Hippocampal formation (tissue), 2 donors: ENCODE data around the gene KRTAP2-3.
"Not testable (repeated sequence)": the region's sequence is repeated elsewhere in the genome, so short reads cannot be mapped to it uniquely, and the experiment has no call there.

ENCODE experiments used
- DNase-seq, 2 donors: peaks; one replicate each; lab custom pipeline; 2025; lab: John Stamatoyannopoulos, UW

Gene KRTAP2-3

GRCh38 chr17:41060052-41060604, at the start of gene KRTAP2-3:
Gene KRTAP2-3, minus strand, starts transcription at chr17:41060114. Its CDS starts 64 bp downstream, at chr17:41060050.
- no peak for DNase-seq

GRCh38 chr17:41108728-41109386, 48.9 kb upstream of the KRTAP2-3 start:
- DNase-seq = not testable (repeated sequence)

GRCh38 chr17:41107941-41108450, 48.1 kb upstream of the KRTAP2-3 start:
- no peak for DNase-seq

- not testable (repeated sequence) for DNase-seq
Measured at GRCh38 chr17:41105347-41105746, 45.4 kb upstream of the KRTAP2-3 start, which contains the start of gene KRTAP4-9. Gene KRTAP4-9, plus strand, starts transcription at chr17:41105389. Its CDS starts 0 bp downstream, at chr17:41105389.

GRCh38 chr17:41104386-41105038, 44.6 kb upstream of the KRTAP2-3 start:
- DNase-seq = not testable (repeated sequence)

- DNase-seq = no peak
Measured at GRCh38 chr17:41103896-41104295, 44.0 kb upstream of the KRTAP2-3 start.

GRCh38 chr17:41101586-41102259, 41.8 kb upstream of the KRTAP2-3 start, which contains the start of gene KRTAP4-16:
Gene KRTAP4-16, minus strand, starts transcription at chr17:41102209. Its CDS starts 0 bp downstream, at chr17:41102209.
- no peak for DNase-seq

GRCh38 chr17:41099682-41100480, 40.0 kb upstream of the KRTAP2-3 start:
- not testable (repeated sequence) for DNase-seq

GRCh38 chr17:41098481-41098880, 38.6 kb upstream of the KRTAP2-3 start:
- DNase-seq = no peak

GRCh38 chr17:41098042-41098441, 38.1 kb upstream of the KRTAP2-3 start, which contains the start of gene KRTAP4-8:
Gene KRTAP4-8, minus strand, starts transcription at chr17:41098142. Its CDS starts 58 bp downstream, at chr17:41098084.
- DNase-seq = no peak

- no peak for DNase-seq
Measured at GRCh38 chr17:41096055-41096454, 36.1 kb upstream of the KRTAP2-3 start.

- DNase-seq = not testable (repeated sequence)
Measured at GRCh38 chr17:41088760-41089352, 28.9 kb upstream of the KRTAP2-3 start.

GRCh38 chr17:41084100-41084856, 24.4 kb upstream of the KRTAP2-3 start, which contains the start of gene KRTAP4-7:
Gene KRTAP4-7, plus strand, starts transcription at chr17:41084150. Its CDS starts 57 bp downstream, at chr17:41084207.
- DNase-seq = not testable (repeated sequence)

- not testable (repeated sequence) for DNase-seq
Measured at GRCh38 chr17:41083427-41083826, 23.5 kb upstream of the KRTAP2-3 start.

GRCh38 chr17:41082626-41083025, 22.7 kb upstream of the KRTAP2-3 start:
- no peak for DNase-seq

- DNase-seq = no peak
Measured at GRCh38 chr17:41076788-41077187, 16.9 kb upstream of the KRTAP2-3 start.

- DNase-seq = no peak
Measured at GRCh38 chr17:41073676-41074075, 13.8 kb upstream of the KRTAP2-3 start.

- no peak for DNase-seq
Measured at GRCh38 chr17:41071606-41072360, 11.9 kb upstream of the KRTAP2-3 start.

- DNase-seq = no peak
Measured at GRCh38 chr17:41069031-41069430, 9.1 kb upstream of the KRTAP2-3 start.
